Posterior vena cava (tissue), 2 donors: Measurements from ENCODE around the gene BLOC1S1. TPM values are rescaled to one million over a fixed set of nuclear protein-coding genes. Genes with fewer than 3 reads are reported as not detected.
A peak's percentile ranks its signal among the peaks of the same experiment; 100 is the strongest.

Source experiments
- DNase-seq: peaks from one replicate; pipeline ENCODE4 v3.0.0-alpha.2; 2020; ENCODE audit warnings: low spot score
- intact Hi-C, 2 donors: fragments of 100-400 bp; cut with DNase I; formaldehyde crosslinking; loops; one replicate each; pipeline versions ENCODE4 v1.14.1 to v1.14.2; 2022 to 2023
- total RNA-seq, 2 donors: library from RNA; stranded (reverse); fragmentation: NEBNext Ultra II Directional; extraction: Animal tissue kit (Norgen Biotek cat#: 25700); gene quantifications; one replicate each; pipeline ENCODE4 v1.2.1, GENCODE V29; 2021
- donor health status: DM: yes; HTN: yes; CAD: no.
- donor health status: DM: yes; HTN: yes; CAD: no.

BLOC1S1 gene
- total RNA-seq, 2 donors from 2014 or later, result 115 to 118 TPM

- DNase-seq, result peak; percentile 93
- intact Hi-C loops, result no loop called here
Measured at GRCh38 chr12:55720894-55721444, 5.1 kb downstream of the BLOC1S1 start.

- intact Hi-C loops, result no loop called here
- DNase-seq, result peak; percentile 82
Measured at GRCh38 chr12:55721601-55722213, 5.9 kb downstream of the BLOC1S1 start.

DNA sequence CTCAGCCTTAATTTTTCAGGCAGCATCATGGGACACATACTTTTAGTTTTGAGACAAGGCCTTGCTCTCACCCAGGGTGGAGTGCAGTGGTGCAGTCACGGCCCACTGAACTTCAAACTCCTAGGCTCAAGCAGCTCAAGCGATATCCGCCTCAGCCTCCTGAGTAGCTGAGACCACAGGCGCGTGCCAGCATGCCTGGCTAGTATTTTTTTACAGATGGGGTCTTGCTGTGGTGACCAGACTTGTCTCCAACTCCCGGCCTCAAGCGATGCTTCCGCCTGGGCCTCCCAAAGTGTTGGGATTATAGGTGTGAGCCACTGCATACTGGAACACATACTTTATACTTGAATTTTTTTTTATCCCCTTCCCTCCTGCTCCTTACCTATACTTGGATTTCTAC lies 7.1 kb downstream of the BLOC1S1 start:
- intact Hi-C loops, result no loop called here
- DNase-seq, result peak; percentile 79

DNA sequence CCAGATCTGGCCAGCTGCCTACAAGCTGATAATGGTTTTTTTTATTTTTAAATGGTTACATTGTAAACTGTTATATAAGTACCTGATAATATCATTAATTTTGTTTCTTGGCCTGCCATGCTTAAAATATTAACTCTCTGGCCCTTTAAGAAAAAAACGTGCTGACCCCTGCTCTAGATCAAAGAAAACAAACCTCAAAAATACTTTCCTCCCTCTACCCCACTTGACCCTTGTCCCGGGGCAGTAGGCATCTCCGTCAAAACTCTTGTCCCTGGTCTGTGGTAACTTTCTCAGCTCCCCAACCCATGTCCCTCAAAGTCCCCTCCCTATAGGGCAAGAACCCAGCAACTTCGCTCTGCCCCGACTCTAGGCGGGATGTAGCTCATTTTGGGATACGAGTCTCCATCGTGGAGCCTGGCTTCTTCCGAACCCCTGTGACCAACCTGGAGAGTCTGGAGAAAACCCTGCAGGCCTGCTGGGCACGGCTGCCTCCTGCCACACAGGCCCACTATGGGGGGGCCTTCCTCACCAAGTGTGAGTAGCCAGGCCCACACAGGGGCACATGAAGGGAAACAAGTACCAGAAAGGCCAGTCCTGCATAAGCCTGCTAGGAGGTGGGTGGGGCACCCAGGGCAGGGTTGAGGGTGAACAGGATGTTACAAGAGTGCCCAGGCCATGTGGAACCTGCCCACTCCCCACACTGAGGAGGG lies 7.8 kb downstream of the BLOC1S1 start:
- DNase-seq, result peak; percentile 77
- intact Hi-C loops, result loop anchor here in 1 of 2 donors (1.0 kb wide), 1 partner anchor 22 kb away; no protein-coding TSS in a partner anchor

DNA sequence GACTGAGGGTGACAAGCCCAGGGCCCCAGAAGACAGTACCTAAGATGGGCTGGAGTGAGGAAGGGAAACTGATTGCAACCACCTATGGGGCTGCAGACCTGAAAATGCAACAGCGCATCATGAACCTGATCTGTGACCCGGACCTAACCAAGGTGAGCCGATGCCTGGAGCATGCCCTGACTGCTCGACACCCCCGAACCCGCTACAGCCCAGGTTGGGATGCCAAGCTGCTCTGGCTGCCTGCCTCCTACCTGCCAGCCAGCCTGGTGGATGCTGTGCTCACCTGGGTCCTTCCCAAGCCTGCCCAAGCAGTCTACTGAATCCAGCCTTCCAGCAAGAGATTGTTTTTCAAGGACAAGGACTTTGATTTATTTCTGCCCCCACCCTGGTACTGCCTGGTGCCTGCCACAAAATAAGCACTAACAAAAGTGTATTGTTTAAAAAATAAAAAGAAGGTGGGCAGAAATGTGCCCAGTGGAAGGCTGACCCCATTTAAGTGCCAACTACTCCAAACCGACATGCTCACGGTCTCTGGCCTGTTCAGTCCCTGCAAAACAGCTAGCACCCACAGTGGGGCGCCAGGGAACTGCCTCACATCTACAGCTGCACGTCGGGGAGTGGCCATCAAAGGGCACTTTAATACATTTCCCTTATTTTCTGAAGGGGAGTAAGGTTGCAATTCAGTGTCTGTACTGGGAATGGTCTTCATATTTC lies 8.5 kb downstream of the BLOC1S1 start:
- DNase-seq, result peak; percentile 92
- intact Hi-C loops, result loop anchor here in 1 of 2 donors (1.0 kb wide), 1 partner anchor 23 kb away; no protein-coding TSS in a partner anchor

GRCh38 chr12:55724940-55725309 lies 9.1 kb downstream of the BLOC1S1 start:
- DNase-seq, result peak; percentile 62
- intact Hi-C loops, result loop anchor here (1.0 to 5.0 kb wide), 2 partner anchors 24 to 43 kb away; a partner anchor contains a TSS

GRCh38 chr12:55725556-55725955 lies 9.7 kb downstream of the BLOC1S1 start:
- peak; percentile 37 for DNase-seq
- intact Hi-C loops, result loop anchor here in 1 of 2 donors (5.0 kb wide), 1 partner anchor 43 kb away; a partner anchor contains a TSS

DNA sequence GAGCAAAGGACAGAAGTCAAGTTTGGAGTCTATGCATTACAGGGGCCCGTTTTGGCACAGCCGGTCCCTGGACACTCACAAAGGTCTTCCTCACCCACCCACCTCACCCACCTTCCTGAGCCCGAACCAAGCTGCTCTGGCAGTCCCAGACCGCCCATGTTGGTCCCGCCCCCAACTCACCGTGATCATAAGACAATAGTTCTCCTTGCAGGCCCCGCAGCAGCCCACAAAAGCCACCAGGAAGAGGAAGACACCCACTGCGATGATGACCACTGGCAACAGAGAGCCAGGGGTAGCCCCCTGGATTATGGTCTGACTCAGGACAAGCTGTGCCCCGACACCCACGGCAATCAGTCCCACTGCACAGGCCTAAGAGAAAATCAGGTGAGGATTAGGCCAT lies 11.1 kb downstream of the BLOC1S1 start:
- intact Hi-C loops, result loop anchor here in 1 of 2 donors (5.0 kb wide), 1 partner anchor 45 kb away; a partner anchor contains a TSS

GRCh38 chr12:55727643-55728185 lies 11.9 kb downstream of the BLOC1S1 start:
- peak; percentile 89 for DNase-seq
- intact Hi-C loops, result loop anchor here in 1 of 2 donors (5.0 kb wide), 1 partner anchor 45 kb away; a partner anchor contains a TSS

More for the DNA sequence above, 11.1 kb downstream of the BLOC1S1 start:
- DNase-seq, result peak; percentile 78

DNA sequence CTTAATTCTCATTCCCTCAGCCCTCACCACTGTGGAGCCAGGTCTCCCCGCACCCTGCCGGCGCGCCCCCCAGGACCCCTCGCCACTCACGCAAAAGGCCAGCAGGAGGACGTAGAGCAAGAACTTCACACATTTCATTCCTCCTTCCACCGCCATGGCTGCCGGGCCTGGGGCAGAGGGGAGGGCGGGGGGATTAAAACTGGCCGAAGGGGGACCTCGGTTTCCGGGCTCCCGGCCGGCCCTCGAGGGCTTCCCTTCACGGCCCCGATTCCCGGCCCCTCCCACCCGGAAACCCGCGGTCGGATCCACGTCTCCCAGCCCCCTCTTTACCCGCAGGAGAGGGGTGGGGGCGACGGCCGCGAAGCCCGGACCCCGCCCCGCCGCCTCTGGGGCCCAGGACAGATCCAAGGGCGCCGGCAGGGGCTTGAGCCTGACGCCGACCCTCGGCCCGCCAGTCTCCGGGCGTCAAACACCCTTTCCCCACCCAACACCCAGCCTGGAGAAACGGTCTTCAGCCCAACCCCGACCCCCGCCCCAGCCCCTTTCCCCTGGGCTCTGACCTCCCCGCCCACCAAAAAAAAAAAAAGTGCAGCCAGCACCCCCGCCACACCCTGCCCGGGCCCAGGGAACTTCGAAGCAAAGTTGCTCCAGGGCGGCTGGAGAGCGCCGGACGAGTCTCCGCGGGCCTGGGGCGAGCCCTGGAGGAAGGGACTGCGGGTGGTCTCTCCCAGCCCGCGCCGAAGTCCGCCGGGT lies 12.5 kb downstream of the BLOC1S1 start:
- intact Hi-C loops, result loop anchor here in 1 of 2 donors (5.0 kb wide), 1 partner anchor 46 kb away; a partner anchor contains a TSS
- DNase-seq, result peak; percentile 94

DNA sequence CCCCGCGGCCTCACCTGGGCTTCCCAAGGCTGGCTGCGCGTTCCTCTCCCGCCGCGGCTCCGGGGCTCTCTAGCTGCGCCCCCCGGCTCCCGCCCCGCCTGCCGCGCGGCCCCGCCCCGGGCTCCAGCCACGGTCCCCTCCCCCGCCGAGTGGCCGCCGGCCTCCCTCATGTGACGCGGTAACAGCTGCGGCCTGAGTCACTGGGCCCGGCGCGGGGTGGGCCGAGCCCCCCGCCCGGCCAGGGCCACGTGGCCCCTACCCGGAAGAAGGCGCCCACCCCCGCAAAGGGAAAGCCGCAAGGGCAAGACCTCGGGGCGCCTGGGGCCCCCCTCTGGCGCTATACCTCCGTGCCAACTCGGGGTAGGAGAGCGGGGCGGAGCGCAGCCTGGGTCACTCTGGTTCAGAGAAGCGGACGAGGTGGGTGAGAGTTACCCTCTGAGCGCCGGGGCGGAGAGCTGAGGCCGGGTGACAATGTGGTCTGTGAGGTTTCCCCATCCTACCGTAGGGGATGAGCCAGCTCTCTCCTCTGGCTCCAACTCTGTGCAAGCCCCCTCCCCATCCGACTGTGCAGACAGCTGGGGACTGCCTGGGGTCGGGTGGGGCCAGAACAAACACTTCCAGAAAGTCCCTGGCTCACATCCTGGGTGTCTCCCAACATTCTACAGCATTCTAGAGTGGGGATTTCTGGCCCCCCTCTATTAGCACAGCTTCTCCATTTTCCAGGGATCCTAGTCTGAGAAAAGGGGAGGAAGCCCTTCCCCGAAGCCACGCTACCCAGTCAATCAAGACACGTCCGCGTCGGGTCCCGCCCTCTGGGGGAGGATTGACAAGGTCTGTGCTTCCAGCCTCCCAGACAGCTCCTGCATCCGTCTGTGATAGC lies 13.3 kb downstream of the BLOC1S1 start, which contains the start of gene CD63:
CD63 (minus strand) TSS at position 71 of the 880 bp plus-strand sequence. CDS start 668 bp downstream, outside the sequence.
- intact Hi-C loops, result loop anchor here in 1 of 2 donors (5.0 kb wide), 1 partner anchor 47 kb away; a partner anchor contains a TSS
- DNase-seq, result peak; percentile 97

- intact Hi-C loops, result loop anchor here in 1 of 2 donors (5.0 kb wide), 1 partner anchor 48 kb away; a partner anchor contains a TSS
- peak; percentile 88 for DNase-seq
Measured at GRCh38 chr12:55729819-55730818, 14.3 kb downstream of the BLOC1S1 start.

DNA sequence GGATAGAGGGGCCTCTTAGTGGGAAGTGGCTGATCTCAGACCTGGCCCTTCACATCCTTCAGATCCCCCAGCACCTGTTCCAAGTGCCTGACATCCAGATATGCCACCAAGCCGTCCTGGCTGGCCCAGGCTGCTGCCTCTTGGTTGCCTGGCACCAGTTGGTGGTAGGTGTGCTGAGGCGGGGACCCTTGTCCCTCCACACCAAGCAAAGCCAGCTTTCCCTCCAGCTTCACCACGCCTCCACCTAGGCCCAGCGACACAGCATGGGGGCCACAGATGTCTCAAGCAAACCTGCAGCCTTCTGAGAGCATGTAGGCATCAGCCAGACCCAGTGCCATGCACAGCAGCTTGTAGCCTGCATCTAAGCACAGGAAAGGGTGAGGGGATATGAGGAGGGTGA lies 16.4 kb downstream of the BLOC1S1 start:
- peak; percentile 67 for DNase-seq
- intact Hi-C loops, result no loop called here

- peak; percentile 57 for DNase-seq
- intact Hi-C loops, result no loop called here
Measured at GRCh38 chr12:55733021-55733555, 17.2 kb downstream of the BLOC1S1 start.

DNA sequence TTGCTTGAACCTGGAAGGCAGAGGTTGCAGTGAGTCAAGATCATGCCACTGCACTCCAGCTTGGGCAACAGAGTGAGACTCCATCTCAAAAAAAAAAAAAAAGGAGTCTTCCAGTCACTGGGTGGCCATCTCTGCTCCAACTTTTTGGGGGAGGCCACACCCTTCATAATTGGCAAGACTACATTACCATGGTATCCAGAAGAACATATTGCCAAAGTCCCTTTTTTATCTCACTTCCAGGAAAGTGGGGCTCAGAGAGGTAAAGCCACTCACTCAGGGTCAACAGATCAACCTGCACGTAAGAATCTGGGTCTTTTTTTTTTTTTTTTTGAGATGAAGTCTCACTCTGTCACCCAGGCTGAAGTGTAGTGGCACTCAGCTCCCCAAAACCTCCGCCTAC lies 18.0 kb downstream of the BLOC1S1 start:
- no peak for DNase-seq
- intact Hi-C loops, result no loop called here

DNA sequence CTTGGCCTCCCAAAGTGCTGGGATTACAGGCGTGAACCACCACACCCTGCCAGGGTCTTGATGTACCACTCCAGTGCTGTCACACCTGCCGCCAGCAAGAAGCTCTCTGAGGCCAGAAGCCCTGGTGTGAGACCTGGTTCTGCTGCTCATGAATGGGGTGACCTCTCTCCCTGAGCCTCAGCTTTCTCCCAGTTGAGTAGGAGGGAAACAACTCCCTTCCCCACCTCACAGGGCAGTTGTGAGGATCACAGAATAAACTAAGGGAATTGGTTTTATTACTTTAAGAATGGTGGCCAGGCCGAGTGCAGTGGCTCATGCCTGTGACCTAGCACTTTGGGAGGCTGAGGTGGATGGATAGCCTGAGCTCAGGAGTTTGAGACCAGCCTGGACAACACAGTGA lies 18.7 kb downstream of the BLOC1S1 start:
- intact Hi-C loops, result no loop called here
- DNase-seq, result peak; percentile 47
